NCI-H345 (cell line): Measurements from ENCODE around the gene EXOSC1.
A peak's percentile ranks its signal among the peaks of the same experiment; 100 is the strongest.
"Not testable (repeated sequence)": the region's sequence is repeated elsewhere in the genome, so short reads cannot be mapped to it uniquely, and the experiment has no call there.

Experiments used
- DNase-seq: peaks from one replicate; lab custom pipeline; 2025; lab: John Stamatoyannopoulos, UW

The EXOSC1 gene

DNA sequence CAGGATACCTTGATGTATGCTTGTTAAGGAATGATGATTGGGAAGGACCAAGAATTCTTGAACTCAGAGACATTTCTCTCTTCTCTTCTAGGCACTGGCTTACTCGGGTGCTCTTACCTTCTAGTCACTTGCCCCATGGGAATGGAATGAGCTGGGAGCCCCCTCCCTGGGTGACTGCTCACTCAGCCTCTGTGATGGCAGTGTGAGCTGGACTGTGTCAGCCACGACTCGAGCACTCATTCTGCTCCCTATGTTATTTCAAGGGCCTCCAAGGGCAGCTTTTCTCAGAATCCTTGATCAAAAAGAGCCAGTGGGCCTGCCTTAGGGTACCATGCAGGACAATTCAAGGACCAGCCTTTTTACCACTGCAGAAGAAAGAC lies 10.9 kb upstream of the EXOSC1 start:
- no peak for DNase-seq

GRCh38 chr10:97456034-97456685 lies 10.4 kb upstream of the EXOSC1 start:
- no peak for DNase-seq

- peak; percentile 14 for DNase-seq
Measured at GRCh38 chr10:97454330-97455036, 8.7 kb upstream of the EXOSC1 start.

DNA sequence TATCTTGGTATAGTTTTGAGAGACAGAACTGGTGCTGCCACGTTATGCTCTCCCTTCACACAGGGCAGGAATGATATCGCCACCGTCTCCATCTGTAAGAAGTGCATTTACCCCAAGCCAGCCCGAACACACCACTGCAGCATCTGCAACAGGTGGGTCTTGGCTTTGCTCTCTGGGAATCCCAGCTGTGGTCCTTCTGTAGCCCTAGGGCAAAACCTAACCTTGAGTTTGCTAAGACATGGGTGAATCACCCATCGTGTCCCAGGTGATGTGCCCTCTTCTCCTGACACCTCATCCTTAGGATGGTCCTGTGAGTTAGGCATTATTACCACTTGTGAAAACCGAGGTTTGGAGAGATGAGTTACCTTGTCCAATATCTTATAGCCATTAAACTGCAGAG lies 6.5 kb upstream of the EXOSC1 start:
- DNase-seq, result no peak

DNA sequence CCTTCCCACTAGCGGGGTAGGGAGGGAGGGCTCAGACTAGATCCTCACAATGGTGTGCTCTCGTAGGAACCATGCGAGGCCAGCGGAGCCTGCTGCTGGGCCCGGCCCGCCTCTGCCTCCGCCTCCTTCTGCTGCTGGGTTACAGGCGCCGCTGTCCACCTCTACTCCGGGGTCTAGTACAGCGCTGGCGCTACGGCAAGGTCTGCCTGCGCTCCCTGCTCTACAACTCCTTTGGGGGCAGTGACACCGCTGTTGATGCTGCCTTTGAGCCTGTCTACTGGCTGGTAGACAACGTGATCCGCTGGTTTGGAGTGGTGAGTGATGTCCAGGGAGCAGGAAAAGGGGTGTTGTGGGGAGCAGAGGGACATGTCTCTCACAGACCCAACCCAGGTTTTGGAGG lies 5.8 kb upstream of the EXOSC1 start:
- DNase-seq, result no peak

DNA sequence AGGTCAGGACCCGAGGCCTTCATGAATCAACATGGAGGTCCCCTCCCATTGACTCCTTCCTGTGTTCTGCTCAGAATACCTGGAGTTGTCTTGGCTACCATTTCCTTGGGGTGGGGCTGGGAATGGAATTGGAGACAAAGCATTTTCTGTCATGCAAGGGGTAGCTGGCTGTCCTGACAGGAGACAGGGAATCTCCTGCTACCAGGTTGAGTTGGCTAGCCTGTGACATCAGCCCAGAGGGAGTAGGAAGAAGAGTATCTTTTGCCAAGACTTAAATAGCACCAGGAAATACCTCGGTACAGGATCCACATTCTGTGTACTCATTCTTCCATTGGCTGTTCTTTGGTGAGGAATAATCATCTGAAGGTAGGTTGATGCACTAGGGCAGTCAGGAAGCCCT lies 5.0 kb upstream of the EXOSC1 start:
- no peak for DNase-seq

GRCh38 chr10:97445357-97445721 lies 467 bp downstream of the EXOSC1 start:
- DNase-seq, result no peak

DNA sequence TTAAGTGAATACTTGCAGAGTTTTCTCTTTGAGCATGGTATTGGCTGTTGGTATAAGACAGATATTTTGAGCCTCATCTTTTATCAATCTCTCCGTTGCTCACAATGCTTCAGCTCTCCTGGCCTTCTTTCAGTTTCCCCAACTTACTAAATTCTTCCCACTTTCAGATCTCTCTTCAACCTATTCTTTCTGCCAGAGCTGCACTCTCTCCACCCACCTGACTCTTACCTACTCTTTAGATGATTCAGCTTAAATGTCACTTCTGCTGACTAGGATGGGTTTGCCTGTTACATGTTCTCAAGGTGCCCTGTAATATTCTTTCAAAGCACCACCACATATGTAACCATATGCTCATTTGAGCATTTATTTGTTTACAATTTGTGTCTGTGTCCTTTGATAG lies 1.6 kb downstream of the EXOSC1 start:
- DNase-seq, result no peak

DNA sequence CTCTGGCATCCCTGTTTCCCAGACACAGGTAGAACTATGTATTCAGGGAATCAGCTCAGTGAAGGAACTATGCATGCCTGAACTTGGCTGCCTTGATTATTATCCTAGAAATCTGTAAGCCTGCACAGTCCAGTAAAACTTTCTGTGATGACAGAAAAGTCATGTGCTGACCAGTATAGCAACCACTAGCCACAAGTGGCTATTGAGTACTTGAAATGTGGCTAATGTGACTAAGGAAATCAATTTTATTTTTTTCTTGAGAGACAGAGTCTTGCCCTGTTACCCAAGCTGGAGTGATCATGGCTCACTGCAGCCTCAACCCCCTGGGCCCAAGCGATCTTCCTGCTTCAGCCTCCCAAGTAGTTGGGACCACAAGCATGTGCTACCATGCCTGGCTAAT lies 3.5 kb downstream of the EXOSC1 start:
- no peak for DNase-seq

- no peak for DNase-seq
Measured at GRCh38 chr10:97435211-97435610, 10.6 kb downstream of the EXOSC1 start.

DNA sequence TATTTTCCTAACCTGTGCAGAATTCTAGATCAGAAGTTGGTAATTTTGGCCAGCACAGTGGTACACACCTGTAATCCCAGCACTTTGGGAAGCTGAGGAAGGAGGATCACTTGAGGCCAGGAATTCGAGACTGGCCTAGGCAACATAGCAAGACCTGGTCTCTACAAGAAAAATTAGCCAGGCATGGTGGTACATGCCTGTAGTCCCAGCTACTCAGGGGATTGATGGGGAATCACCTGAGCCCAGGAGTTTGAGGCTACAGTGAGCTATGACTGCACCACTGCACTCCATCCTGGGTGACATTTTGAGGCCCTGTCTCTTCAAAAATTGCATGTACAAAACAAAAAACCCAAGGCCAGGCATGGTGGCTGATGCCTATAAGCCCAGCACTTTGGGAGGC lies 11.2 kb downstream of the EXOSC1 start:
- no peak for DNase-seq

DNA sequence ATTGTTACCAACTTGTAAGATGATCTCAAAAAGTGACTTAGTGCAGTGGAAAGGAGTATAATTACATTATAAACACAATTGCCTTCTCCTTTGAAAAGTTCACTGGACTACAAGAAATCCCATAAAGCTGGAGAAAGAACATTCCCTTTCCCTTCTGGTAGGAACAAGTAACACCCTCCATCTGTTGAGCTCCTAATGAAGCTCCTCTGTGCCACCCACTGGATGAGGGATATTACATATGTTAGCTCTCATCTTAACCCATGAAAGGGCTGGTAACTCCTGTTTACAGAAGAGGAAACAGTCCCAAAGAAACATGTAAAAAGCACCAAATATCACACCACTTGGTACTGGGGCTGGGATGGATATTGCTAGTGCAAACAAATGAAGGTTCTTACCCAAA lies 11.8 kb downstream of the EXOSC1 start:
- no peak for DNase-seq

GRCh38 chr10:97428572-97428981 lies 17.2 kb downstream of the EXOSC1 start:
- DNase-seq, result no peak

- DNase-seq, result no peak
Measured at GRCh38 chr10:97427571-97428179, 18.1 kb downstream of the EXOSC1 start.

GRCh38 chr10:97426776-97427570 lies 18.8 kb downstream of the EXOSC1 start:
- DNase-seq, result no peak

DNA sequence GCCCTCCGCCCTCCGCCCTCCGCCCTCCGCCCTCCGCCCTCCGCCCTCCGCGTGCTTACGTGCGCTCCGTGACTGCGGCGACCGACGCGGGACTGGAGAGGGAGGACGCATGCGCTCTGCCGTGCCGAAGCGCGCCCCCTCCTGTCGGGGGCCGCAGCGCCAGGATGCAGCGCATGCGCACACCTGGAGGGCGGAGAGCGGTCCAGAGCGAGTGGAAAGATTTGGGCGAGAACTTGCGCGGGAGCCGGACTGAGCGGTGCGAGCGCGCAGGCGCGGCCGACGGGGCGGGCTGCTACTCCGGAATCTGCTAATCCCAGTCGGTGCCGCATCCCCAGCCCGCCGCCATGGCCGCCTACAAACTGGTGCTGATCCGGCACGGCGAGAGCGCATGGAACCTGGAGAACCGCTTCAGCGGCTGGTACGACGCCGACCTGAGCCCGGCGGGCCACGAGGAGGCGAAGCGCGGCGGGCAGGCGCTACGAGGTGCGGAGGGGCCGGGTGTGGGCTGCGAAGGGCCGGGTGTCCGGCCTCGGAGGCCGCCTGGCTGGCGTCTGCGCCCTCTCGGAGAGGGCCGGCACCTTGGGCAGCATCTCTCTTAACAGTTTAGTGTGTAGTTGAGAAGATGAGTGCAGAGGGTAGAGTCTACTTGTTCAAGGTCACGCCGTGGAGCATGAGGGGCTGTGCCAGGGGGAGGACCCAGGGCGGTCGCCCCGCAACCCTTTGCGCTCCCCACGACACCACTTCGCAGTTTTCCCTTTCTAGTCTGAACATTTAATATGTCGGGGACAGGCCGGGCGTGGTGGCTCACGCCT lies 19.6 kb downstream of the EXOSC1 start, which contains the start of gene PGAM1:
Gene PGAM1 (plus strand): TSS at position 228 of the 812 bp plus-strand sequence. CDS start 117 bp downstream, at position 345.
- peak; percentile 91 for DNase-seq

DNA sequence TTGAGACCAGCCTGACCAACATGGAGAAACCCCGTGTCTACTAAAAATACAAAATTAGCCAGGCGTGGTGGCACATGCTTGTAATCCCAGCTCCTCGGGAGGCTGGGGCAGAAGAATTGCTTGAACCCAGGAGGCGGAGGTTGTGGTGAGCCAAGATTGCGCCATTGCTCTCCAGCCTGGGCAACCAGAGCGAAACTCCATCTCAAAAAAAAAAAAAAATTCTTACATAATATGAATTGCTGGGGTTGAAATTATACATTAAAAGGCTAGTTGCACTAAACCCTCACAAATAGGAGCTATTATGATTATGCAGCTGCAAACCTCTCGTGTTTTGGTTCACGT lies 22.1 kb downstream of the EXOSC1 start:
- not testable (repeated sequence) for DNase-seq

DNA sequence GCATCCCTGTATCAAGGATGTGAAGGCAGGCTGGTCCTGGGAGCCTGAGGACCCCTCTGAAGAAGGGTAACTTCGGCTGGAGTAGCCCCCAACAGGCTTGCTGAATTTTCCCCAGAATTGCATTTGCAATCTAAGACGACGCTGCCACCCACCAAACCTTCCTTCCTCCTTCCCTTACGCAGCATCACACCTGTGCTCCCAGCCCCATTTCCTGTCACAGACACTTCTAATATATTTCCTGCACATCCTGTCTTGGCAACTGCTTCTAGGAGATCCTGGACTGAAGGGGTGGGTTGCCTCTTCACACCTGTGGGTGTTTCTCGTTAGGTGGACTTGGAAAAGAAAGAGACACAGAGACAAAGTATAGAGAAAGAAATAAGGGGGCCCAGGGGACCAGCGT lies 29.2 kb downstream of the EXOSC1 start:
- no peak for DNase-seq

DNA sequence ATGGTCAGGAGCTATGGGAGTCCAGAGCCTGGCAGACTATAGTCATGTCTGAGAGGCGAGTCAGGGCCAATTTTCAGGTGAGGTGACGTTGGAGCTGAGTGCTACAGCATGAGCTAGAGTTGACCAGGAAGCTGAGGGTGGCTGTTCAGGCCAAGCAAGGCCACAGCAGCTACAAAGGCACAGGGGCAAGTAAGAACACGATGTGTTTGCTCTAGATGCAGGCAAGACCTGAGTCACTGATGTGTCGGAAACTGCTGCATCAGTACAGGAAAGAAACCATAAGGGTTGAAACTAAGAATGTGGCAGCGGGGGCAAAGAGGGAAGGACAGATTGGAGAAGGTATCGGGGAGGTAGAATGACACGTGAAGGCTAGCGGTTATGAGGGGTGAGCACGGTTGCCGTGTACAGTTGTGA lies 32.9 kb downstream of the EXOSC1 start:
- no peak for DNase-seq

- no peak for DNase-seq
Measured at GRCh38 chr10:97411406-97411805, 34.4 kb downstream of the EXOSC1 start.

- no peak for DNase-seq
Measured at GRCh38 chr10:97408496-97408992, 37.3 kb downstream of the EXOSC1 start.

DNA sequence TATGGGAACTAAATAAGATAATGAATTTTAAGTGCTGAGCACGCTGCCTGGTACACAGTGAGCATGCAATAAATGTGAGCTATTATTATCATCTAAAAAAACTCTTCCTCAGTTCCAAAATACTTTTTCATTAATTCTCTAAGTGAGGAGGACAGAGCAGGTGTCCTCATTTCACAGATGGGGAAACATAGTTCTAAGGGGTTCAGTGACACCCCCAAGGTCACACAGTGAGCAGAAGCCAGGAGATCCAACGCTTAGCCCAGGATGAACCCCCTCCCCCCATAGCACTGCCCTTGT lies 37.9 kb downstream of the EXOSC1 start:
- DNase-seq, result no peak
